GM20000 (cell line): ENCODE results near the gene SYNDIG1.

ENCODE experiments used
- DNase-seq: peaks from one replicate; pipeline ENCODE4 v3.0.0; 2012; ENCODE audit warnings: low spot score
- CTCF ChIP-seq: IDR thresholded peaks from 2 replicates; pipeline ENCODE4 v1.5.1; 2012; ENCODE audit warnings: mild to moderate bottlenecking, control low read depth; ENCODE audit errors: extremely low read depth, missing control alignments

The SYNDIG1 gene

DNA sequence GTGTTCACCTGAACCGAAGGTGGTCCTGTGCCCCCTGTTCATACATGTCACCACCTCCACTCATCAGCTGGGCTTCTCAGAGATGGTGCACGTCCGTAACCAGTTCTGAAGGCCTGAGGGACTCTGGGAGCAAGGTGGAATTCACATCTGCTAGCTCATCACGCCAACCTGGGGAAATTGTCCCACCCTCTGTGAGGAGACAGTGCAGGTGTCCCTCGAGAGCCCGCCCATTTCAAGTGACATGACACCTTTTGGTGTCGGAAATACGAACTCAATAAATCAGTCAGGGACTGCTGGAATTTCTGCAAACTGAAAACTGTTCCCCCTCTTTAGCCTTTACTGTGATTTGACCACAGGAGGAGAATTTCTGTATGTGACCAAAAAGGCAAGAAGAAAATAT, 99.4 kb downstream of the SYNDIG1 start:
- no peak for TF ChIP-seq CTCF
- DNase-seq, result no peak

GRCh38 chr20:24571159-24571558, 101.7 kb downstream of the SYNDIG1 start:
- no peak for DNase-seq
- TF ChIP-seq CTCF, result no peak

DNA sequence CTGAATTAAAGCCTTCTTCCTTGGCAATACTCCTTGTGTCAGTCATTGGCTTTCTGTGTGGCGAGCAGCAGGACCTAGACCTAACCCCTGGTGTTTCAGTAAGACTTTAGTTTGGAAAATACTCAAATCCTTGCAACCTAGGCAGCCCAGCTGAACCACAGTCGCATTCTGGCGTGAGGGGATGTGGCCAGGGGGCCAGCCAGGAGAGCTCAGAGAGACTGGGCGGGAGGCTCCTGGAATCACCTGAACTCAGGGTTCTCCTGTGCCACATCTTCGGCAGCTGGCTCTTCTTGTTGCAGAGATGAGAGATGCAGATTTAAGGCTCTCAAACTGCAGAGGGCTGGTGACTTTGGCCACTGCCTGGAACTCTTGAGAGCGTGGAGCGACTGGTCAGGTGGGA, 102.7 kb downstream of the SYNDIG1 start:
- no peak for DNase-seq
- no peak for TF ChIP-seq CTCF

DNA sequence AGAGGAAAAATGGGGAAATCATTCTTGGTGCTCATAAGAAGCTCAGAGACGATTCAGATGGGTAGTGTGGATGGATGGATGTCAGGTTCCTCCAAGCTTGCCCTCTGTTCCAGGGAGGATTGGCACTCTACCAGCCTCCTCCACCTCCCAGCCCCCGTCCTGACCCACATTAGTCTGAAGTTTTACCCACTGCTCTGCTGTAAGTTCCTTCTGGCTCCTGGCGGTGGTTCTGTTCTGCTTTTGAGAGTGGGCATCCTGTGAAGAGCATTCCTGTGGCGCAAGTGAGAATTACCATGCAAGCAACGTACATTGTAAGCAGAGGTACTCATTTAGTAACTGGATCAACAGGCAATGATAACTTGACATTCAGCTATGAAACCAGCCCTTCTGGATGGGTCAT, 103.4 kb downstream of the SYNDIG1 start:
- no peak for TF ChIP-seq CTCF
- no peak for DNase-seq

- no peak for DNase-seq
- TF ChIP-seq CTCF, result no peak
These were observed 104.1 kb downstream of the SYNDIG1 start for GRCh38 chr20:24573557-24573956.

- no peak for DNase-seq
- TF ChIP-seq CTCF, result no peak
These were observed 104.9 kb downstream of the SYNDIG1 start for GRCh38 chr20:24574307-24574706.

- no peak for DNase-seq
- TF ChIP-seq CTCF, result no peak
These were observed 105.4 kb downstream of the SYNDIG1 start for GRCh38 chr20:24574797-24575196.
